Psoas muscle (tissue), 8 donors: ENCODE results near the gene HMGXB3. TPM values are rescaled to one million over a fixed set of nuclear protein-coding genes. Genes with fewer than 3 reads are reported as not detected.

Experiments used
- ATAC-seq, 4 donors: fragments of 200-7000 bp; cut with Tn5 transposase; one replicate each; pipeline ENCODE4 v1.9.1; 2020; ENCODE audit warnings: moderate library complexity in 3 of 4, mild to moderate bottlenecking in 2 of 4
- DNase-seq, 2 donors: peaks; one replicate each; pipeline ENCODE4 v3.0.0-alpha.2; 2020
- H3K27ac ChIP-seq: fragments of 200-600 bp; one replicate; pipeline ENCODE4 v1.8.0; 2022
- H3K27me3 ChIP-seq, 3 donors: fragments of 200-600 bp in 1 of 3; one replicate each; pipeline versions ENCODE4 v1.6.1 to v1.8.0; 2013 to 2022; ENCODE audit warnings: low read length in 2 of 3, mild to moderate bottlenecking in 2 of 3, moderate library complexity in 1 of 3; ENCODE audit not compliant: insufficient read depth in 3 of 3
- H3K36me3 ChIP-seq, 2 donors: fragments of 200-600 bp in 1 of 2; one replicate each; pipeline versions ENCODE4 v1.6.1 to v1.8.0; 2013 to 2022; ENCODE audit warnings: low read depth in 1 of 2, mild to moderate bottlenecking in 1 of 2, moderate library complexity in 1 of 2; ENCODE audit not compliant: insufficient read depth in 1 of 2
- H3K4me1 ChIP-seq: fragments of 200-600 bp; one replicate; pipeline ENCODE4 v1.8.0; 2022
- H3K4me3 ChIP-seq: fragments of 200-600 bp; one replicate; pipeline ENCODE4 v1.8.0; 2022; ENCODE audit warnings: mild to moderate bottlenecking
- H3K9me3 ChIP-seq: fragments of 200-600 bp; one replicate; pipeline ENCODE4 v1.8.0; 2022
- WGBS, 3 donors: extraction: QIAGEN DNeasy Blood & Tissue Kit; methylation state at CpG; one replicate each; pipeline versions ENCODE4 v1.1.6 to v1.1.7; 2013; 5-methylcytosine and 5-hydroxymethylcytosine counted together
- intact Hi-C, 2 donors: fragments of 100-400 bp; cut with DNase I; formaldehyde crosslinking; loops; one replicate each; pipeline versions ENCODE4 v1.11.0 to v1.14.2; 2022
- polyA plus RNA-seq, 3 donors: library from polyadenylated mRNA; stranded (reverse); fragments of 200-250 nt; gene quantifications; one replicate each; pipeline ENCODE4 v1.2.3, GENCODE V29; 2013
- total RNA-seq, 4 donors: library from RNA; stranded (reverse); fragmentation: NEBNext Ultra II Directional in 2 of 4; extraction: Animal tissue kit (Norgen Biotek cat#: 25700) in 2 of 4; gene quantifications; one replicate each; pipeline versions ENCODE4 v1.2.1 to v1.2.4, GENCODE V29; 2021 to 2023
- TF ChIP-seq, protein P1 (sequence below): fragments of 200-600 bp; IDR thresholded peaks from one replicate; pipeline ENCODE4 v1.8.0; 2022; ENCODE audit warnings: antibody characterized with exemption
- donor health status: healthy with polysubstance abuse.
- donor health status: DM: no; HTN: no; CAD: no; lungs with moderate emphysema.
- donor health status: Bipolar disorder and iron deficiency.
- donor health status: healthy.
- donor health status: DM: yes; HTN: yes; CAD: no.
- donor health status: DM: no; HTN: no; CAD: no.
- donor health status: DM: no; HTN: no; CAD: no.
- donor health status: DM: yes; HTN: yes; CAD: no.

Gene HMGXB3
- total and polyA plus RNA-seq, 7 donors, result 8.6 to 23.2 (median 15.4) TPM

DNA sequence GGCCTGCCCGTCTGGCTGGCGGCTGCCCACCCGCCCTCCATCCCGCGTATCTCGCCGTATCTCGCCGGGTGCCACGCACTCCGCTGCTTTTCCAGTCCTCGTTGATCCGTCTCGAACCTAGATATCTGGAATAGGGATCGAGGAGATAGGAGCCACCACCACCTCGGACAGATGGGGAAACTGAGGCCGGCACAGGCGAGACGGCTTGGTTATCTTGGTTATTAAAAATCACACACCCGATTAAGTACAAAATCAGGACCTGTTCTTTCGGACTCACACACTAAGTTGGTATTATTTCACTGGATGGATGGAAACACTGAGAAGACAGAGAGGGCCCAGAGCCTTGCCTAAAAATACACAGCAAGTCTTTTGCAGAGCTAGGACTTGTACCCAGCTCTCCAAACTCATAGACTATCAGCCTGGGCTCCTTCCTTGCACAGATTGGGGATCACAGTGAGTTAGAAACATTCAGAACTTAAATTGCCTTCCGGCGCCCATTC lies 39.3 kb upstream of the HMGXB3 start:
- no peak for ATAC-seq
- intact Hi-C loops, result loop anchor here (5.0 kb wide), 2 partner anchors 109 to 129 kb away; no protein-coding TSS in a partner anchor
- TF ChIP-seq, protein P1, sequence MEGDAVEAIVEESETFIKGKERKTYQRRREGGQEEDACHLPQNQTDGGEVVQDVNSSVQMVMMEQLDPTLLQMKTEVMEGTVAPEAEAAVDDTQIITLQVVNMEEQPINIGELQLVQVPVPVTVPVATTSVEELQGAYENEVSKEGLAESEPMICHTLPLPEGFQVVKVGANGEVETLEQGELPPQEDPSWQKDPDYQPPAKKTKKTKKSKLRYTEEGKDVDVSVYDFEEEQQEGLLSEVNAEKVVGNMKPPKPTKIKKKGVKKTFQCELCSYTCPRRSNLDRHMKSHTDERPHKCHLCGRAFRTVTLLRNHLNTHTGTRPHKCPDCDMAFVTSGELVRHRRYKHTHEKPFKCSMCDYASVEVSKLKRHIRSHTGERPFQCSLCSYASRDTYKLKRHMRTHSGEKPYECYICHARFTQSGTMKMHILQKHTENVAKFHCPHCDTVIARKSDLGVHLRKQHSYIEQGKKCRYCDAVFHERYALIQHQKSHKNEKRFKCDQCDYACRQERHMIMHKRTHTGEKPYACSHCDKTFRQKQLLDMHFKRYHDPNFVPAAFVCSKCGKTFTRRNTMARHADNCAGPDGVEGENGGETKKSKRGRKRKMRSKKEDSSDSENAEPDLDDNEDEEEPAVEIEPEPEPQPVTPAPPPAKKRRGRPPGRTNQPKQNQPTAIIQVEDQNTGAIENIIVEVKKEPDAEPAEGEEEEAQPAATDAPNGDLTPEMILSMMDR, result no peak

DNA sequence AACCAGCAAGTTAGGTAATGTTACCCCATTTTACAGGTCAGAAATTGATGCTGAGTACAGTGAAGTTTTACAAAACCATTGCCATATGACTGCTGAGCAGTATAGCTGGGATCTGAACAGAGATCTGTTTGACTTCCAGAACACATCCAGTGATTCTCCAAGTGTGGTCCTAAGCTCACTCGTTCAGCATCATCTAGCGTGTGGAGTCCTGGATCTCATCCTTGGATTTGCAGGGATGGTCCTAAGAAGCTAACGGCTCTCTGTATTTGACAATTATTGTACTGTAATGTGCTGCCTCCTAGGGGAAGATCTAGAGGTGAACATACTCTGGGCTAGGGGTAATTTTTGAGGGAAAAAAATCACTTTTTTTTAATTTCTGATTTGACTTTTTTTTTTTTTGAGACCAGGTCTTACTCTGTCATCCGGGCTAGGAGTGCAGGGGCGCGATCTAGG lies 38.6 kb upstream of the HMGXB3 start:
- no peak overlapping the region for H3K4me3 ChIP-seq
- DNase-seq (no peak), ATAC-seq (no peak)
- no peaks in the 10 kb centered on the region for H3K27me3 ChIP-seq
- no peaks in the 10 kb centered on the region for H3K36me3 ChIP-seq
- H3K27ac ChIP-seq, result no peak overlapping the region
- no peaks in the 10 kb centered on the region for H3K4me1 ChIP-seq
- 62 to 76% (median 66%) methylated on average over 6 of the region's 6 CpGs for WGBS, 3 donors
- intact Hi-C loops, result loop anchor here (5.0 kb wide), 2 partner anchors 110 to 130 kb away; no protein-coding TSS in a partner anchor
- TF ChIP-seq, protein P1, result peak; percentile 32
- H3K9me3 ChIP-seq, result no peaks in the 10 kb centered on the region

More for the DNA sequence above, 39.3 kb upstream of the HMGXB3 start:
- H3K9me3 ChIP-seq, result no peaks in the 10 kb centered on the region
- H3K4me3 ChIP-seq, result peak overlapping the region; percentile 72
- no peak for DNase-seq
- H3K36me3 ChIP-seq, result no peaks in the 10 kb centered on the region
- 12 to 16% (median 13%) methylated on average over 20 to 23 of the region's 23 CpGs for WGBS, 3 donors
- H3K4me1 ChIP-seq, result no peaks in the 10 kb centered on the region
- no peaks in the 10 kb centered on the region for H3K27me3 ChIP-seq
- H3K27ac ChIP-seq, result peak overlapping the region; percentile 92

DNA sequence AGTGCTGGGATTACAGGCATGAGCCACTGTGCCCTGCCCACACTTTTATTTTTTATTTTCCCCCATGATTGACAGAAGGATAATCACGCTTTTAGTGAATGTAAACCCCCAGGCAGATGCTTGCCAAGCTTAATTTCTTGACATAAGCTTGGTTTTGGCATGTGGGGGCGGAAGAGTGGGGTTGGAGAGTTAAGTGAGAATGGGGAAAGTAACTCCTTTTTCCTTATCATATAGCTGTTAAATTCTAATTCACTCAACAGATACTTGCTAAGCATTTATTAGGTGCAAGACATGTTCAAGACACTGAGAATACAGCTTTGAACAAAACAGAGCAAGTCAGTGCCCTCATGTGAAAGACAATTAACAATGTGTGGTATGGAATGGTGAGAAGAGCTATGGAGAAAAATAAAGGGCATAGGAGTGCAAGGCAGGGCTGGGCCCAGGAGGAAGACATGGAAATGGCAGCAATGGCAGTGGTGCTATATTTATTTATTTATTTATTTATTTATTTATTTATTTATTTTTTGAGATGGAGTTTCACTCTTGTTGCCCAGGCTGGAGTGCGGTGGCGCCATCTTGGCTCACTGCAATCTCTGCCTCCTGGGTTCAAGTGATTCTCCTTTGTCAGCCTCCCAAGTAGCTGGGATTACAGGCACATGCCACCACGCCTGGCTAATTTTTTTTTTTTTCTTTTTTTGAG lies 37.8 kb upstream of the HMGXB3 start:
- no peak for DNase-seq

DNA sequence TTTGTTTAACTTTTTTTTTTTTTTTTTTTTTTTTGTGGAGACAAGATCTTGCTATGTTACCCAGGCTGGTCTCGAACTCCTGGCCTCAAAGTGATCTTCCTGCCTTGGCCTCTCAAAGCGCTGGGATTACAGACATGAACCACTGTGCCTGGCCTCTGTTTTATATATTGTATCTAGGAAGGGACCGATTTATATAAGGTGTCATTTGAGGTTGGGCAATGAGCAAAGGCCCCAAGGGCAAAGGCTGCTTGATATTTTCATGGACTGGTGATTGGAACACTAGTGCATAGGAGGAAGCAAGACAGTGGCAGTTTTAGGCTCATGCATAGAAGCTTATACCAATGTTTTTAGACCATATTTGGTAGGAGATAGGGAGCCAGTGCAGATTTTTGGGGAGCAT lies 36.8 kb upstream of the HMGXB3 start:
- 98 to 100% (median 99%) methylated on average over 3 of the region's 3 CpGs for whole genome bisulfite sequencing, 3 donors
- no peak overlapping the region for H3K27ac ChIP-seq
- ATAC-seq, result no peak
- H3K9me3 ChIP-seq, result no peaks in the 10 kb centered on the region
- TF ChIP-seq, protein P1, result no peak
- intact Hi-C loops, result loop anchor here (5.0 kb wide), 2 partner anchors 111 to 131 kb away; no protein-coding TSS in a partner anchor
- no peak overlapping the region for H3K4me3 ChIP-seq
- H3K27me3 ChIP-seq, result no peaks in the 10 kb centered on the region
- H3K4me1 ChIP-seq, result no peaks in the 10 kb centered on the region
- no peak for DNase-seq
- no peaks in the 10 kb centered on the region for H3K36me3 ChIP-seq

More for the DNA sequence above, 37.8 kb upstream of the HMGXB3 start:
- H3K4me1 ChIP-seq, result no peaks in the 10 kb centered on the region
- WGBS, 3 donors, result 96 to 98% (median 98%) methylated on average over 5 of the region's 5 CpGs
- no peak for ATAC-seq
- TF ChIP-seq, protein P1, result no peak
- no peaks in the 10 kb centered on the region for H3K9me3 ChIP-seq
- H3K27me3 ChIP-seq, result no peaks in the 10 kb centered on the region
- H3K36me3 ChIP-seq, result no peaks in the 10 kb centered on the region
- no peak overlapping the region for H3K4me3 ChIP-seq
- no peak overlapping the region for H3K27ac ChIP-seq
- intact Hi-C loops, result loop anchor here (5.0 kb wide), 2 partner anchors 110 to 130 kb away; no protein-coding TSS in a partner anchor
